HEK293 (cell line): ENCODE data around the gene ZNF174.
A peak's percentile ranks its signal among the peaks of the same experiment; 100 is the strongest.

Experiments used
- AEBP2 ChIP-seq: fragments of 450-650 bp; formaldehyde crosslinking; IDR thresholded peaks from 2 replicates; pipeline ENCODE4 v1.5.1; 2016; ENCODE audit warnings: missing biosample characterization, missing genetic modification characterization, borderline replicate concordance
- BCL11A ChIP-seq: fragments of 450-650 bp; formaldehyde crosslinking; IDR thresholded peaks from 2 replicates; pipeline ENCODE4 v1.5.1; 2016; ENCODE audit warnings: low read depth, missing biosample characterization, missing genetic modification characterization
- GLI2 ChIP-seq: fragments of 450-650 bp; formaldehyde crosslinking; IDR thresholded peaks from 2 replicates; pipeline ENCODE4; 2017; ENCODE audit warnings: missing biosample characterization, missing genetic modification characterization, low read depth, borderline replicate concordance
- GLI4 ChIP-seq: fragments of 450-650 bp; formaldehyde crosslinking; IDR thresholded peaks from 2 replicates; pipeline ENCODE4 v1.5.1; 2016; ENCODE audit warnings: missing biosample characterization, missing genetic modification characterization
- GLIS1 ChIP-seq: fragments of 450-650 bp; formaldehyde crosslinking; IDR thresholded peaks from 2 replicates; pipeline ENCODE4 v1.5.1; 2016; ENCODE audit warnings: missing biosample characterization, missing genetic modification characterization
- GLIS2 ChIP-seq: fragments of 450-650 bp; formaldehyde crosslinking; IDR thresholded peaks from 2 replicates; pipeline ENCODE4 v1.5.1; 2016; ENCODE audit warnings: missing biosample characterization, missing genetic modification characterization
- HOXA7 ChIP-seq: sonication (generic); formaldehyde crosslinking; IDR thresholded peaks from 2 replicates; pipeline ENCODE4 v1.8.1; 2022; ENCODE audit warnings: missing genetic modification reagents, borderline replicate concordance
- INSM2 ChIP-seq: fragments of 450-650 bp; formaldehyde crosslinking; IDR thresholded peaks from 2 replicates; pipeline ENCODE4 v1.5.1; 2016; ENCODE audit warnings: missing biosample characterization, missing genetic modification characterization
- KLF10 ChIP-seq: fragments of 450-650 bp; IDR thresholded peaks from 2 replicates; pipeline ENCODE4 v1.5.1; 2018; ENCODE audit warnings: missing biosample characterization, mild to moderate bottlenecking, missing genetic modification characterization
- KLF8 ChIP-seq: fragments of 450-650 bp; formaldehyde crosslinking; IDR thresholded peaks from 2 replicates; pipeline ENCODE4 v1.5.1; 2016; ENCODE audit warnings: missing biosample characterization, missing genetic modification characterization
- PRDM1 ChIP-seq: fragments of 450-650 bp; formaldehyde crosslinking; IDR thresholded peaks from 2 replicates; pipeline ENCODE4; 2016; ENCODE audit warnings: missing biosample characterization, missing genetic modification characterization
- RBAK ChIP-seq: fragments of 450-650 bp; formaldehyde crosslinking; IDR thresholded peaks from 2 replicates; pipeline ENCODE4 v1.5.1; 2016; ENCODE audit warnings: missing biosample characterization, missing genetic modification characterization
- SALL2 ChIP-seq: fragments of 450-650 bp; formaldehyde crosslinking; IDR thresholded peaks from 2 replicates; pipeline ENCODE4 v1.5.0; 2017; ENCODE audit warnings: missing biosample characterization, mild to moderate bottlenecking, missing genetic modification characterization, borderline replicate concordance
- SP7 ChIP-seq: fragments of 450-650 bp; formaldehyde crosslinking; IDR thresholded peaks from 2 replicates; pipeline ENCODE4 v1.5.1; 2016; ENCODE audit warnings: missing biosample characterization, missing genetic modification characterization
- TRIM28 ChIP-seq: IDR thresholded peaks from 2 replicates; pipeline ENCODE4 v1.6.1; 2011; ENCODE audit warnings: low read length, control low read depth, borderline replicate concordance
- YY2 ChIP-seq: fragments of 450-650 bp; formaldehyde crosslinking; IDR thresholded peaks from 2 replicates; pipeline ENCODE4 v1.5.1; 2016; ENCODE audit warnings: missing biosample characterization, missing genetic modification characterization
- ZBTB8A ChIP-seq: fragments of 450-650 bp; formaldehyde crosslinking; IDR thresholded peaks from 2 replicates; pipeline ENCODE4 v1.5.1; 2016; ENCODE audit warnings: missing biosample characterization, missing genetic modification characterization
- ZFHX2 ChIP-seq: fragments of 450-650 bp; formaldehyde crosslinking; conservative IDR thresholded peaks from 2 replicates; pipeline ENCODE4 v1.5.1; 2016; ENCODE audit warnings: missing biosample characterization, missing genetic modification characterization
- ZFP69B ChIP-seq: fragments of 450-650 bp; formaldehyde crosslinking; IDR thresholded peaks from 2 replicates; pipeline ENCODE4 v1.5.1; 2016; ENCODE audit warnings: missing biosample characterization, missing genetic modification characterization
- ZIC2 ChIP-seq: fragments of 450-650 bp; formaldehyde crosslinking; IDR thresholded peaks from 2 replicates; pipeline ENCODE4 v1.5.1; 2016; ENCODE audit warnings: missing biosample characterization, missing genetic modification characterization
- ZNF146 ChIP-seq: fragments of 450-650 bp; formaldehyde crosslinking; IDR thresholded peaks from 2 replicates; pipeline ENCODE4 v1.5.1; 2016; ENCODE audit warnings: missing biosample characterization, missing genetic modification characterization
- ZNF157 ChIP-seq: fragments of 450-650 bp; formaldehyde crosslinking; IDR thresholded peaks from 2 replicates; pipeline ENCODE4 v1.5.1; 2016; ENCODE audit warnings: missing biosample characterization, missing genetic modification characterization
- ZNF175 ChIP-seq: fragments of 450-650 bp; formaldehyde crosslinking; IDR thresholded peaks from 2 replicates; pipeline ENCODE4 v1.5.1; 2016; ENCODE audit warnings: missing biosample characterization, missing genetic modification characterization
- ZNF239 ChIP-seq: fragments of 450-650 bp; formaldehyde crosslinking; IDR thresholded peaks from 2 replicates; pipeline ENCODE4 v1.5.1; 2016; ENCODE audit warnings: missing biosample characterization, missing genetic modification characterization
- ZNF24 ChIP-seq: fragments of 450-650 bp; formaldehyde crosslinking; IDR thresholded peaks from 2 replicates; pipeline ENCODE4 v1.5.1; 2016; ENCODE audit warnings: missing biosample characterization, missing genetic modification characterization
- ZNF248 ChIP-seq: fragments of 450-650 bp; formaldehyde crosslinking; IDR thresholded peaks from 2 replicates; pipeline ENCODE4 v1.5.1; 2017; ENCODE audit warnings: missing biosample characterization, missing genetic modification characterization
- ZNF311 ChIP-seq: fragments of 450-650 bp; formaldehyde crosslinking; IDR thresholded peaks from 2 replicates; pipeline ENCODE4 v1.5.1; 2017; ENCODE audit warnings: missing biosample characterization, missing genetic modification characterization, borderline replicate concordance
- ZNF366 ChIP-seq: fragments of 450-650 bp; formaldehyde crosslinking; conservative IDR thresholded peaks from 2 replicates; pipeline ENCODE4 v1.5.1; 2016; ENCODE audit warnings: missing biosample characterization, missing genetic modification characterization
- ZNF404 ChIP-seq: fragments of 450-650 bp; formaldehyde crosslinking; IDR thresholded peaks from 2 replicates; pipeline ENCODE4 v1.5.1; 2017; ENCODE audit warnings: missing biosample characterization, missing genetic modification characterization
- ZNF423 ChIP-seq: fragments of 450-650 bp; formaldehyde crosslinking; IDR thresholded peaks from 2 replicates; pipeline ENCODE4 v1.5.1; 2016; ENCODE audit warnings: missing biosample characterization, missing genetic modification characterization
- ZNF510 ChIP-seq: fragments of 450-650 bp; formaldehyde crosslinking; IDR thresholded peaks from 2 replicates; pipeline ENCODE4 v1.5.1; 2018; ENCODE audit warnings: mild to moderate bottlenecking, missing genetic modification characterization, missing biosample characterization; ENCODE audit not compliant: insufficient replicate concordance
- ZNF549 ChIP-seq: fragments of 450-650 bp; IDR thresholded peaks from 2 replicates; pipeline ENCODE4 v1.5.1; 2018; ENCODE audit warnings: missing biosample characterization, missing genetic modification characterization, mild to moderate bottlenecking, inconsistent platforms, moderate library complexity
- ZNF555 ChIP-seq: fragments of 450-650 bp; formaldehyde crosslinking; conservative IDR thresholded peaks from 2 replicates; pipeline ENCODE4 v1.5.1; 2017; ENCODE audit warnings: missing biosample characterization, mild to moderate bottlenecking, missing genetic modification characterization, inconsistent platforms
- ZNF558 ChIP-seq: fragments of 450-650 bp; formaldehyde crosslinking; IDR thresholded peaks from 2 replicates; pipeline ENCODE4 v1.5.1; 2016; ENCODE audit warnings: missing biosample characterization, missing genetic modification characterization
- ZNF623 ChIP-seq: fragments of 450-650 bp; formaldehyde crosslinking; IDR thresholded peaks from 2 replicates; pipeline ENCODE4 v1.5.1; 2016; ENCODE audit warnings: missing biosample characterization, missing genetic modification characterization
- ZNF677 ChIP-seq: fragments of 450-650 bp; IDR thresholded peaks from 2 replicates; pipeline ENCODE4 v1.5.0; 2018; ENCODE audit warnings: missing biosample characterization, mild to moderate bottlenecking, missing genetic modification characterization, moderate library complexity
- ZNF76 ChIP-seq: fragments of 450-650 bp; formaldehyde crosslinking; IDR thresholded peaks from 2 replicates; pipeline ENCODE4; 2016; ENCODE audit warnings: low read depth, missing biosample characterization, missing genetic modification characterization, borderline replicate concordance
- ZNF776 ChIP-seq: fragments of 450-650 bp; formaldehyde crosslinking; IDR thresholded peaks from 2 replicates; pipeline ENCODE4 v1.5.0; 2017; ENCODE audit warnings: missing biosample characterization, missing genetic modification characterization, borderline replicate concordance
- ZNF791 ChIP-seq: fragments of 450-650 bp; formaldehyde crosslinking; IDR thresholded peaks from 2 replicates; pipeline ENCODE4 v1.5.1; 2016; ENCODE audit warnings: missing biosample characterization, missing genetic modification characterization
- ZNF843 ChIP-seq: fragments of 450-650 bp; formaldehyde crosslinking; IDR thresholded peaks from 2 replicates; pipeline ENCODE4 v1.5.1; 2016; ENCODE audit warnings: missing biosample characterization, missing genetic modification characterization
- ZXDB ChIP-seq: fragments of 450-650 bp; formaldehyde crosslinking; IDR thresholded peaks from 2 replicates; pipeline ENCODE4 v1.5.1; 2016; ENCODE audit warnings: missing biosample characterization, missing genetic modification characterization

ZNF174 gene

GRCh38 chr16:3457434-3458252 is 56.6 kb downstream of the ZNF174 start (continued):
- TF ChIP-seq ZNF311 (tag by site-specific recombination) = no peak
- peak; percentile 52; the same call in 1 of the 2 replicates for TF ChIP-seq ZNF24 (tag by site-specific recombination)
- TF ChIP-seq ZNF623 (tag by site-specific recombination) = no peak
- no peak for TF ChIP-seq RBAK (tag by site-specific recombination)
- TF ChIP-seq ZNF248 (tag by site-specific recombination) = no peak
- TF ChIP-seq ZNF510 (tag by site-specific recombination) = no peak
- TF ChIP-seq ZNF239 (tag by site-specific recombination) = no peak
- peak; percentile 15; the same call in 1 of the 2 replicates for TF ChIP-seq INSM2 (tag by site-specific recombination)
- TF ChIP-seq SP7 (tag by site-specific recombination) = peak; percentile 76; the same call in 1 of the 2 replicates
- TF ChIP-seq ZNF366 (tag by site-specific recombination) = no peak
- TF ChIP-seq ZNF157 (tag by site-specific recombination) = no peak
- peak; percentile 83 for TF ChIP-seq YY2
- peak; percentile 40; the same call in 1 of the 2 replicates for TF ChIP-seq ZFHX2 (tag by site-specific recombination)
- TF ChIP-seq GLIS1 (tag by site-specific recombination) = peak; percentile 87
- no peak for TF ChIP-seq TRIM28
- TF ChIP-seq ZNF843 (tag by site-specific recombination) = peak; percentile 72; the same call in 1 of the 2 replicates
- no peak for TF ChIP-seq ZNF404 (tag by site-specific recombination)
- TF ChIP-seq KLF10 (tag by site-specific recombination) = peak; percentile 65; the same call in 1 of the 2 replicates
- TF ChIP-seq ZNF677 (tag by site-specific recombination) = no peak
- TF ChIP-seq ZNF146 (tag by site-specific recombination) = no peak; the same call in 1 of the 2 replicates
- TF ChIP-seq GLIS2 (tag by site-specific recombination) = peak; percentile 95
- TF ChIP-seq PRDM1 (tag by site-specific recombination) = no peak
- no peak for TF ChIP-seq GLI2
- TF ChIP-seq HOXA7 (CRISPR knock-in tag) = no peak
- no peak for TF ChIP-seq ZNF776 (tag by site-specific recombination)
- no peak for TF ChIP-seq SALL2 (tag by site-specific recombination)
- TF ChIP-seq ZIC2 (tag by site-specific recombination) = peak; percentile 85
- peak; percentile 99 for TF ChIP-seq ZNF549 (tag by site-specific recombination)
- TF ChIP-seq ZNF423 (tag by site-specific recombination) = no peak
- TF ChIP-seq KLF8 (tag by site-specific recombination) = peak; percentile 72; the same call in 1 of the 2 replicates
- TF ChIP-seq ZXDB (tag by site-specific recombination) = peak; percentile 97
- TF ChIP-seq ZNF558 (tag by site-specific recombination) = no peak
- no peak for TF ChIP-seq GLI4 (tag by site-specific recombination)
- TF ChIP-seq ZFP69B (tag by site-specific recombination) = peak; percentile 57
- TF ChIP-seq ZNF555 (tag by site-specific recombination) = no peak
- no peak for TF ChIP-seq BCL11A
- TF ChIP-seq ZNF791 (tag by site-specific recombination) = no peak
- peak; percentile 69 for TF ChIP-seq ZBTB8A
- no peak for TF ChIP-seq ZNF175 (tag by site-specific recombination)
- no peak for TF ChIP-seq AEBP2 (tag by site-specific recombination)
- TF ChIP-seq ZNF76 (tag by site-specific recombination) = peak; percentile 81
